HG02970 (cell line): Measurements from ENCODE around the gene ENO2.

Experiments used
- ATAC-seq: cut with Tn5 transposase; IDR thresholded peaks from one replicate; pipeline ENCODE4 v1.9.1; 2021; ENCODE audit warnings: mild to moderate bottlenecking, moderate library complexity, moderate number of reproducible peaks; ENCODE audit not compliant: unreplicated experiment, low FRiP score

ENO2 gene

GRCh38 chr12:6912164-6912935, 2.0 kb upstream of the ENO2 start:
- ATAC-seq, result no peak

- ATAC-seq, result no peak
Observed at GRCh38 chr12:6914947-6915788, 788 bp downstream of the ENO2 start.

- no peak for ATAC-seq
Observed at GRCh38 chr12:6915789-6916285, 1.5 kb downstream of the ENO2 start.

- ATAC-seq, result no peak
Observed at GRCh38 chr12:6916426-6917200, 2.2 kb downstream of the ENO2 start.

GRCh38 chr12:6917491-6918231, 3.3 kb downstream of the ENO2 start:
- ATAC-seq, result no peak

- ATAC-seq, result no peak
Observed at GRCh38 chr12:6919588-6919987, 5.2 kb downstream of the ENO2 start.

- ATAC-seq, result no peak
Observed at GRCh38 chr12:6921539-6921938, 7.2 kb downstream of the ENO2 start.

- no peak for ATAC-seq
Observed at GRCh38 chr12:6921996-6922946, 7.9 kb downstream of the ENO2 start.

- ATAC-seq, result no peak
Observed at GRCh38 chr12:6923003-6923732, 8.8 kb downstream of the ENO2 start.

GRCh38 chr12:6923851-6924250, 9.5 kb downstream of the ENO2 start:
- ATAC-seq, result no peak

- ATAC-seq, result no peak
Observed at GRCh38 chr12:6925239-6925539, 10.8 kb downstream of the ENO2 start.

- no peak for ATAC-seq
Observed at GRCh38 chr12:6925540-6926279, 11.3 kb downstream of the ENO2 start.

GRCh38 chr12:6927379-6928021, 13.1 kb downstream of the ENO2 start, which contains the start of gene ATN1:
Gene ATN1, plus strand, starts transcription at chr12:6927959. Its CDS starts 6,043 bp downstream, at chr12:6934002.
- ATAC-seq, result no peak

GRCh38 chr12:6928022-6928702, 13.8 kb downstream of the ENO2 start:
- ATAC-seq, result no peak

- no peak for ATAC-seq
Observed at GRCh38 chr12:6928703-6929407, 14.5 kb downstream of the ENO2 start.
